Ascending aorta (tissue), 2 donors: ENCODE measurements around the gene FARS2. TPM values are rescaled to one million over a fixed set of nuclear protein-coding genes. Genes with fewer than 3 reads are reported as not detected.

Experiments
- DNase-seq, 2 donors: peaks; one replicate each; pipeline ENCODE4 v3.0.0-alpha.2; 2019; ENCODE audit warnings: low spot score in 2 of 2
- H3K27ac ChIP-seq, 2 donors: fragments of 200-600 bp; sonication (generic); one replicate each; pipeline ENCODE4 v1.5.1; 2016 to 2017; ENCODE audit warnings: mild to moderate bottlenecking in 1 of 2
- H3K27me3 ChIP-seq: fragments of 200-600 bp; sonication (generic); one replicate; pipeline ENCODE4 v1.5.1; 2017
- H3K36me3 ChIP-seq, 2 donors: fragments of 200-600 bp; sonication (generic); one replicate each; pipeline ENCODE4 v1.5.1; 2016
- H3K4me1 ChIP-seq, 2 donors: fragments of 200-600 bp; sonication (generic); one replicate each; pipeline ENCODE4 v1.5.1; 2016 to 2017; ENCODE audit warnings: mild to moderate bottlenecking in 1 of 2
- H3K4me3 ChIP-seq, 2 donors: fragments of 200-600 bp; sonication (generic); one replicate each; pipeline ENCODE4 v1.5.1; 2016 to 2017; ENCODE audit warnings: mild to moderate bottlenecking in 1 of 2
- H3K9me3 ChIP-seq, 2 donors: fragments of 200-600 bp; sonication (generic); one replicate each; pipeline ENCODE4 v1.5.1; 2016
- CTCF ChIP-seq, 3 experiments: fragments of 200-600 bp in 2 of 3; fragments of 450-650 bp in 1 of 3; sonication (generic) in 2 of 3; IDR thresholded peaks; one replicate each; pipeline ENCODE4 v1.5.1; 2016 to 2019; ENCODE audit warnings: antibody characterized with exemption in 3 of 3, mild to moderate bottlenecking in 1 of 3, moderate library complexity in 1 of 3
- intact Hi-C: fragments of 100-400 bp; cut with DNase I; formaldehyde crosslinking; loops from one replicate; pipeline ENCODE4 v1.15.1; 2023
- total RNA-seq: library from RNA; depleted of rRNA; stranded (reverse); fragments of >200 nt; gene quantifications from one replicate; pipeline ENCODE4 v1.1.0, GENCODE V29; 2016

Gene FARS2
- total RNA-seq, 1 donor from 2014 or later = 17.6 TPM

- Histone ChIP-seq H3K4me3 (no peak overlapping the region), H3K36me3 (no peaks in the 10 kb centered on the region), H3K27ac (no peak overlapping the region), H3K4me1 (no peaks in the 10 kb centered on the region), H3K9me3 (no peaks in the 10 kb centered on the region), H3K27me3 (no peaks in the 10 kb centered on the region)
- TF ChIP-seq CTCF (IDR thresholded peaks at IDR 0.05) = no peak
- DNase-seq = no peak
- intact Hi-C loops = no loop called here
These were observed 357.9 kb downstream of the FARS2 start for GRCh38 chr6:5619249-5619648.

- no peaks in the 10 kb centered on the region for H3K4me1 ChIP-seq
- intact Hi-C loops = no loop called here
- DNase-seq = no peak
- no peak for TF ChIP-seq CTCF (IDR thresholded peaks at IDR 0.05)
- H3K4me3 ChIP-seq = no peak overlapping the region
- no peak overlapping the region for H3K27ac ChIP-seq
- no peaks in the 10 kb centered on the region for H3K27me3 ChIP-seq
- H3K9me3 ChIP-seq = no peaks in the 10 kb centered on the region
- no peaks in the 10 kb centered on the region for H3K36me3 ChIP-seq
These were observed 361.1 kb downstream of the FARS2 start for GRCh38 chr6:5622276-5623005.

GRCh38 chr6:5623769-5624168, 362.5 kb downstream of the FARS2 start:
- no peaks in the 10 kb centered on the region for H3K4me1 ChIP-seq

GRCh38 chr6:5624256-5624655, 362.9 kb downstream of the FARS2 start:
- no peak for DNase-seq
- no peaks in the 10 kb centered on the region for H3K4me1 ChIP-seq
- intact Hi-C loops = no loop called here
- no peaks in the 10 kb centered on the region for H3K36me3 ChIP-seq
- H3K9me3 ChIP-seq = no peaks in the 10 kb centered on the region
- H3K27ac ChIP-seq = no peak overlapping the region
- H3K27me3 ChIP-seq = no peaks in the 10 kb centered on the region
- no peak overlapping the region for H3K4me3 ChIP-seq
- no peak for TF ChIP-seq CTCF (IDR thresholded peaks at IDR 0.05)

More at GRCh38 chr6:5623769-5624168, 362.5 kb downstream of the FARS2 start:
- DNase-seq = no peak
- no peaks in the 10 kb centered on the region for H3K36me3 ChIP-seq
- no peaks in the 10 kb centered on the region for H3K9me3 ChIP-seq
- H3K27ac ChIP-seq = no peak overlapping the region
- intact Hi-C loops = no loop called here
- TF ChIP-seq CTCF (IDR thresholded peaks at IDR 0.05) = no peak
- H3K4me3 ChIP-seq = no peak overlapping the region
- H3K27me3 ChIP-seq = no peaks in the 10 kb centered on the region

GRCh38 chr6:5626727-5627426, 365.6 kb downstream of the FARS2 start:
- no peaks in the 10 kb centered on the region for H3K4me1 ChIP-seq
- H3K9me3 ChIP-seq = no peaks in the 10 kb centered on the region
- no peak for TF ChIP-seq CTCF (IDR thresholded peaks at IDR 0.05)
- H3K27ac ChIP-seq = no peak overlapping the region
- no peaks in the 10 kb centered on the region for H3K27me3 ChIP-seq
- intact Hi-C loops = no loop called here
- no peak for DNase-seq
- no peak overlapping the region for H3K4me3 ChIP-seq
- no peaks in the 10 kb centered on the region for H3K36me3 ChIP-seq
